NCI-H2081 treated with DMSO at 0.1 percent for 48 hours (cell line): ENCODE measurements around the gene SHOC2.
"Not testable (repeated sequence)": the region's sequence is repeated elsewhere in the genome, so short reads cannot be mapped to it uniquely, and the experiment has no call there.

ENCODE experiments used
- DNase-seq: peaks from one replicate; lab custom pipeline; 2025; lab: John Stamatoyannopoulos, UW

Gene SHOC2

DNA sequence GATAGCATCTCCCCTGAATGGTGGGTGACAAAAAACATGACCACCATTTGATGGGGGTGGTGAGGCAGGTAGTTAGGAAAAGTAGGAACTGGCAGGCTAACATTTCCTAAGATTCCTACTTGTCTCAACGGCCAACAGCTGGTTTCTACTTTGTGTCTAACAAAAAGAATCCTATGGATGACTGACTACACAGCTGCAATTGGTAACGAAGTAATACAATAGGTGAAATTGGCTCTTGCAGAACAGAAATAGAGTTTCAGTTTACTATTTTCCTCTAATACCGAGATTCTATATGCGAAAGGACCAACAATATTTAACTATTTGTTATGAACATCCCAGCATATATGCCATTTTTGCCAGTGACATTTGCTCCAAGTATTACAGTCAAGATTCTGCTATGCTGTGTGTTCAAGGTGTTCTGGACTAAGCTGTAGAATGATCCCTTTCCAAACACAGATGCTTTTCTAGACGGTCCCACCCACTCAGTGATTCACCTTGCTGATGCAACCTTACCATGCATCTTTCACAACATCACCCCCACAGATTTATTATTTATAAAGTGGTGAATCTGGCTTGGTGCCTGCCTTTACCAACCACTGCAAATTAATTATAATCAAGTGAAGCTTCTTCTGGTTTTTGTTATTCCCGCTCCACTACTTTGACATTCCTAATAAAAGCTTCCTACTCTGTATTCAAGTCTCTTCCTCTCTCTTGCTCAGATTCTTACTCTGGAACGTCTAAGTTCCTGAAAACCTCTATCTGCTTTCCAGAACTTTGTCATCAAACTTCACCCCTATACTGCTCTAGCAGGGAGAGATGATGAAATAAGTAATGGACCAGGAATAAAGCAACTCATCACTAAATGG, 17.2 kb upstream of the SHOC2 start:
- DNase-seq = no peak

- DNase-seq = no peak
These were observed 15.8 kb upstream of the SHOC2 start for GRCh38 chr10:110903280-110904278.

GRCh38 chr10:110910138-110910537, 9.3 kb upstream of the SHOC2 start:
- no peak for DNase-seq

DNA sequence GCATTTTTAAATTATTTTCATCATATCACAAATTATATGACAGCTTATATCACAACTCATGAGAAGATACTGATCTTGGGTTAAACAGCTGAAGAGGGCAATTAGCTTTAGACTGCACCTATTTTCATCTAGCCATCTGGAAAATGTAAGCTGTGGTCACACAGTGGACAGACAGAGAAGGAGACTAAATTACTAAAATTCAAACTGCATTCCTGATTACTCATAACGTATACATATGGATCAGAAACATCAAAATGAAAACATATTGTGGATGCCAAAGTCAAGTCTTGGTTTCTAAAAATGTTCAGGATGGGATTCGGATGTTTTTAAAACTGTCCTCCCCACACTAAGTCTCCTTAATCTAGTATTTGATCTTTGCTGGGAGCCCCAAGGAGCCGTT, 7.0 kb upstream of the SHOC2 start:
- DNase-seq = no peak

DNA sequence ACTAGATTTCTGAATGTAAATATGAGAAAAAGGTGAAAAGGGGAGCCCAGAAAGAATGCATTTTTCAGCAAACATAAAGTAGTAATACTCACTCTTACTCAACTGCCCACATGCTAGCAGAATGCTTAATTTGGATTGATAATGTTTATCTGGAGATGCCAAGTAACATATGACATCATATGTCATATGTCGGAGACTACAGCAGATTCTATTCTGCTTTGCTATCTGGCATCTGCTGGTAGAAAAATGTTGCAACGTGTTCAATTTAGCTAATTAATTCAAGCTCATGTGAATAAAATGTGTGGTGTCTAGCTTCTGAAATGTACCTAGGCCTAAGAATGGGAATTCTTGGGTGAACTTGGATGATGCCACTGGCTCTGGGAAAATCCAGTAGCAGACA, 5.0 kb upstream of the SHOC2 start:
- DNase-seq = no peak

DNA sequence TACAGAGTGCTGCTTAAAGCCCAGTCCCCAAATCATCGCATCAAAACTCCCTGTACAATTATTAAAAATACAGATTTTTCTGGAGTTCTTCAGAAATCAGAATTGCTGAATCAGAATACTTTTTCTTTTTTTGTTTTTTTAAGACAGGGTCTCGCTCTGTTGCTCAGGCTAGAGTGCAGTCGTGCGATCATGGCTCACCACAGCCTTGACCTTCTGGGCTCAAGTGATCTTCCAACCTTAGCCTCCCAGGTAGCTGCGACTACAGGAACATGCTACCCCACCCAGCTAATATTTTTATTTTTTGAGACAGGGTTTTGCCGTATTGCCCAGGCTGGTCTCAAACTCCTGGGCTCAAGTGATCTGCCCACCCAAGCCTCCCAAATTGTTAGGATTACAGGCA, 4.4 kb upstream of the SHOC2 start:
- DNase-seq = no peak

DNA sequence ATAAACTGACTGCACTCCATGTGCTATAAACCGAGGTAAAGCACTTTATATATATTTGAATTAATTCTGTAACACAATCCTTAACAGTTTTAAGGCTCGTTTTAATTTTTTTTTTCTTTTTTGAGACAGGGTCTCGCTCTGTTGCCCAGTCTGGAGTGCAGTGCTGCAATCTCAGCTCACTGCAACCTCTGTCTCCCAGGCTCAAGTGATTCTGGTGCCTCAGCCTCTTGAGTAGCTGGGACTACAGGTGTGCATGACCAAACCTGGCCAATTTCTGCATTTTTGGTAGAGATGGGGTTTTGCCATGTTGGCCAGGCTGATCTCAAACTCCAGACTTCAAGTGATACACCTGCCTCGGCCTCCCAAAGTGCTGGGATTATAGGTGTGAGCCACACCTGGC, 3.8 kb upstream of the SHOC2 start:
- not testable (repeated sequence) for DNase-seq

GRCh38 chr10:110916554-110917346, 2.7 kb upstream of the SHOC2 start:
- DNase-seq = no peak

DNA sequence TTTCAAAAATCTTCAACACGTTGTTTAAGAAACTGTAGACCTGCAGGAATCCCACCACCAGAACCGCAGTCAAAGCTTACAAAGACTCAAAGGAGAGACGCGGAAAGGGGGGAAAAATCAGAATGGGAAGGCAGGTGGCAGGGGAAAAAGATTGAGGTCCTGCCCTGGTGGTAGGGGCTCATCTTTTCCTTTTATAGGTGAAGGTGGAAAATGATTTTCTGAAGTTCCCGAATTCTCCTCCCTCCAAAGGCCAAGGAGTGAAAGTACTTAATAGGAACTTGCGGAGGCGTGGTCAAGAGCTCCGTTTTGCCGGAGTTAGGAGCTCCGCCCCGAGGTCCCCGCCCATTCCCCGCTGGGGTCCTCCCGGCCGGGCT, 1.1 kb upstream of the SHOC2 start:
- DNase-seq = no peak

DNA sequence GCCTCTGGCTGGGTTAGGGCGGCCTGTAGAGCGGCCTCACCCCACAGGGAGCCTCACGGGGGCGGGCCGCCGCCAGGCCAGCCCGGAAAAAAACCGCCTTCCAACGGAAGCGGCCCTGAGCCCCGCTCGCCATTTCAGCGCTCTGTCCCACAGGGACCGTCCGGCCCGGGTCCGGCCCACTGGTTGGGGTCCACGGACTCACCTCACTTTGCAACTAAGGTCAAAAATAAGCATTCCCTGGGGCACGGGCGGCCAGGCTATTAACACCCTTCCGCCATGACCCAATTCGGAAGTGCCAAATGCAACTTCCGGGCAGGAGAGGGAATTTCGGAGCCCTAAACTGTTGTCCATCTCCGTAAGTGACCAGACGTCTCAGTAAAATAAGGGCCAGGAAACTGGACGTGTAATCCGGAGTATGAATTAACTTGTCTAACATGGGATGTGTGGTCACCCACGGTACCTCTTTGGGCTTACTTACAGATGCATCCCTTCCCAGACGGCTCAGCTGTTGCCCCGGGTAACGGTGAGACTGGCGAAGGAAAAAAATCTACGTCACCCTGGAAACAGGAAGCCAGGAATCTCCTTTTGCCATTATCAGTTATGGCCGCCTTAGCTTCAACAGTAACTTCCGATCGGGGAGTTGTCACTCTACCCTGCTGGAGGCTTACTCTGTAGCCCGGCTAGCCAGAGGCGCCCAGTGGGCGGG, 608 bp upstream of the SHOC2 start, which contains the start of gene BBIP1:
BBIP1 (minus strand) TSS at position 538 of the 706 bp plus-strand sequence. CDS start 1,023 bp downstream, outside the sequence.
- peak; percentile 91 for DNase-seq

DNA sequence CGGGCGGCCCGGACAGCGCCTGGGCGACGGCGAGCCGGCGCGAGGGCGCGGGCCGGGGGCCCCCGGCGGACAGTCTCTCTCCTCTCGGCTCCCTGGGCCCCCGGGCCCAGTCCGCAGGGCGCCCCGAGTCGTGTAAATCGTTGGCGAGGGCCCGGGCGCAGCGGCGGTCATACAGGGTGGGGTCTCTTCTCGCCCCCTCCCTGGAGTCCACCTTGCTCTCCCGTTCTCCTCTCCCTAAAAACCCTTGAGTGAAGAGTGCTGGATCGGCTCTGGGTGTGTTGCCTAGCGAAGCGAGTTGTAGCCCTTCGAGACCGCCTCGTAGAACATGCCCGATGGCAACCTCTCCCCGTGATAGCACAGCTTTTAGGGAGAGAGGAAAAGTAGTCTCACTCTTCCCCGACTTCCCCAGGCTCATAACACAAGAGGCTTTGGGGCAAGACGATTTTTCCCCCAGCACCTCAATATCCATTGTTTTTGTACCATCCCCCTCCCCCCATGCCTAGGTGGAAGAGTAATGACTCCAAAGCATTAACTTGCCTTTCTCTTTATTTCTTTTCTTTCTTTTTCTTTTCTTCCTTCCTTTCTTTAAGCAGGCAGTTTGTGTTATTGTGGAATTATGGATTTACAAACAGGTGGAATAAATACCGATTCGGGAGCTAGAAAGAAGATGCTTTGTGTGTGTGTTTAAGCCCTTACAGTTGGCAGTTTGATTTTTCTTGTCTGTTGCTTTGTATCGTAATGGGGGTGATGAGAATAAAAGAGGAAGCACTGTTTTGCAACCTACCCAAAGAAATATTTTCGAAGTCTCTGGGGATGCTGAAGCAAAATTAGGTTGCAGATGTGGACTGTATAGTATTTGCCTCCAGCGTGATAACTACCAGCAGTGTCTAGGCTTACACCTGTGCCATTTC, 822 bp downstream of the SHOC2 start:
- no peak for DNase-seq

DNA sequence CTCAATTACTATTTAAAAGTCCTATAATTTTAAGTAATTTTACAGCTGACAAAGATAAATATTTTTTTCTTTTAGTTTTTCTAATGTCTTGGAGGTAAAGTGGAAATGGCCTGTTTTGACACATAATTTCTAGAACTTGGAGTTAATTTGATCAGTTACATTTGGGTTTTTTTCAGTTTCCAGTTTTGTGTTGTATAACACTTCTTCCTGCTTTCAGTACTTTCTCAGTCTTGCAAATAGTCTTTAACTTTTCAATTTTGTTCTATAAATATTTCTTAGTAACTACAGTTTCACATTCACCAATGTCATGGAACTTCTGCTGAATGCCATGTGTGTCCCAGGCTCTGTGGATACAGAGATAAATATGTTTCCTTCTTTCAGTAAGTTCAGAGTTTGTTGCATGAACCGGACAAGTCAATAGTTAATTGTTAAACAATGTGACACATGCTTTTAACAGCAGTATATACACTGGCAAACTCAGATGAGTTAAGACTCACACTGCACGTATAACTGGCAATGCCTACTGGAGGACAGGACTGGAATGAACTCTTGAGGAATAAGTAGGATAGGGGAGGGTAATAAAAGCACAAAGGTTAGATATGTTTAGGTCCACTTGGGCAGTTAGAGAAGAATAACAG, 4.6 kb downstream of the SHOC2 start:
- no peak for DNase-seq

- DNase-seq = no peak
These were observed 8.1 kb downstream of the SHOC2 start for GRCh38 chr10:110927461-110927860.

- no peak for DNase-seq
These were observed 12.5 kb downstream of the SHOC2 start for GRCh38 chr10:110931769-110932381.

DNA sequence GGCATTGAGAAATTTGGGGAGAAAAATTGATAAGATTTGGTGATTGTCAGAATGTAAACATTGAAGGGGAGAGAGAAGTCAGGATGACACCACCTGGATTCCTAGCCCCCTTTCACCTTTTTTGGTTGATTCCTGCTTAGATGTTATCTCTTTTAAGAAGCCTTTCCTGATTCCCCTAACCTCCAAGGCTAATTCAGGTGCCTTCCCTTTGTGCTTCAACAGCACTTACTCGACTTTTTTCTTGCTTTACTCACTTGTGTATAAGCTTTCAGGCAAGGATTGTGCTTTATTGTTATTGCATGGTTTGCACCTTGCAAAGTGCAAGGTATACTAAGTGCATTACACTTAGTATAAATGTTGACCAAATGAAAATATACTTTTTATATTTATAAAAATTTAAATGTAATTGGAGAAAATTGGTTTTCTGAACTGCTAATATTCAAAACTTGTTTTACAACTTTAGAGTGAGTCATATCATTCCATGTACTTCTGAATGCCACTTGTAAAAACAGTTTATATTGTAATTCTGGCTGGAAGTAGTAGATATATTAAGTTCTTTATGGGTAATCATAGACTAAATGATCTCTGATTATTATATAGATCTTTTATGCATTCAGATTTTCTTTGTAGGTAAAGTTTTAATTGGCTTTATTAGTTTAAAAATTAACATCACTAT, 13.2 kb downstream of the SHOC2 start:
- DNase-seq = no peak

DNA sequence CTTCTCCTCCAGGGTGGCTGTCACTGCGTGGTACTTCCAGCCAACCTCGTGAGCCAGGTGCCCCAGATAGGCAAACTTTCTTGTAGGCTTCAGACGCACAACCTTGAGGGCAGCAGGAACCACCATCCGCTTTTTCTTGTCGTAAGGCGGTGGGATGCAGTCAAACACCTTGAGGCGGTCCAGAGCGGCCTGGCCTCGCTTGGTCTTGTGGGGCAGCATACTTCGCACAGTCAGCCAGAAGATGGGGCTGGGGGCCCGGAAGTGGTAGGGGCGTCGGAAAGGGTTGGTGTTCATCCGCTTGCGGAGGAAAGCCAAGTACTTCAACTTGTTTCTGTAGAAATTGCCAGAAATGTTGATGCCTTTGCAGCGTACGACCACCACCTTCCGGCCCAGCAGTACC, 17.4 kb downstream of the SHOC2 start:
- no peak for DNase-seq

DNA sequence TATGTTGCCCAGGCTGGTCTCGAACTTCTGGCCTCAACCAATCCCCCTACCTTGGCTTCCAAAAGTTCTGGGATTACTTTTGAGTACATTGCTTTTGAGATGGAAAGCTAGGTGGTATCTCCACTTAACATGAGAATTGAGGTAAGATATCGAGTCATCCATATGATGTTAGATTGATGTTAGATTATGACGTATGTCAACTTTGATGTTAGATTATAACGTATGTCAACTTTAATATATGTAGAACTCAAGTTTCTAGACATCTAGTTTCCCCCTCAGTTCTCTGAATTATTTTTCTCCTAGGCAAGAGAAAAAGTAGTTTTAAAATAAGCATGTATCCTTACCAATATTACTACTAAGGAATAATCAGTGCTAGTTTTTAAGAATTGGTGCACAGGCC, 20.0 kb downstream of the SHOC2 start:
- DNase-seq = no peak

DNA sequence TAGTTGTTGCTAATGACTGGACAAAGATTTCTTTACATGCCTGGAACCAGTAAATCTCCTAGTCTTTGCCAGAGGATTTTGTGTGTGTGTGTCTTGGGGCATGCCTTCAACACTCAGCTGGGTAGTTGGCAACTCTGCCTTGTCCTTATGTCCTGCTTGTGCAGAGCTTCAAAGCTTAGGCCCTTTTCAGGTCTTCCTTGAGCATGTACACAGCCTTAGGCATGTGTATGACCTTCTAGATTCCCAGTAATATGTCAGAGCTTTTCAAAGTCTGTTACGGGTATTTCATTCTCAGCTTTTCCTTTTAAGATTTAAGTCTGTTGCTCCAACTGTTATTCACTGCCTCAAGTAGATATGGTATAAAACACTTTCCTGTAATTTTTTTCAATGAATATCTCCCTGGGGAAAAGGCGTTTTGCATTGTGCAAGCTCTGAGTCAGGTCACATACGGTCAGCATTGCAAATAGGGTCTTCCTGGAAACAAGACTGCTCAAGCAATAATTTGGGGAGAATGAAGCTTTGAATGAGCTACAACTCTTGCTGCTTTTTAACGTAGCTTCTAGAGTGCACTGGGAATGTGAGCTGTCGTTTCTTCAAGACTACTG, 25.5 kb downstream of the SHOC2 start:
- DNase-seq = no peak
